OCI-LY1 (cell line): ENCODE data around the gene NECAB2.

Experiments
- H2AFZ ChIP-seq: fragments of 200-600 bp; sonication (generic), shearing (Covaris generic); 2 replicates; pipeline ENCODE4 v1.6.0; 2014; ENCODE audit warnings: antibody characterized with exemption, mild to moderate bottlenecking, low read length
- H3F3A ChIP-seq: fragments of 200-600 bp; sonication (generic), shearing (Covaris generic); 2 replicates; pipeline ENCODE4 v1.6.0; 2014; ENCODE audit warnings: mild to moderate bottlenecking, antibody characterized with exemption, low read length, moderate library complexity; ENCODE audit not compliant: insufficient read depth
- H3K27ac ChIP-seq: fragments of 200-600 bp; sonication (generic); 2 replicates; pipeline ENCODE4 v1.5.1; 2014; ENCODE audit warnings: low read length, mixed run types, mild to moderate bottlenecking, low read depth; ENCODE audit not compliant: poor library complexity, severe bottlenecking
- H3K27me3 ChIP-seq: fragments of 200-600 bp; sonication (generic); 2 replicates; pipeline ENCODE4 v1.6.0; 2014; ENCODE audit warnings: antibody characterized with exemption, mild to moderate bottlenecking, low read length, moderate library complexity; ENCODE audit not compliant: insufficient read depth
- H3K36me3 ChIP-seq: fragments of 200-600 bp; sonication (generic); 2 replicates; pipeline ENCODE4 v1.6.1; 2014; ENCODE audit warnings: mild to moderate bottlenecking, antibody characterized with exemption, low read length, moderate library complexity, mixed read lengths; ENCODE audit not compliant: insufficient read depth
- H3K4me1 ChIP-seq: fragments of 200-600 bp; sonication (generic); 2 replicates; pipeline ENCODE4 v1.5.1; 2014; ENCODE audit warnings: mild to moderate bottlenecking, low read length, moderate library complexity; ENCODE audit not compliant: insufficient read depth, severe bottlenecking
- H3K4me2 ChIP-seq: fragments of 200-600 bp; sonication (generic), shearing (Covaris generic); 2 replicates; pipeline ENCODE4 v1.6.1; 2014; ENCODE audit warnings: low read length
- H3K4me3 ChIP-seq: fragments of 200-600 bp; sonication (generic); 2 replicates; pipeline ENCODE4 v1.5.1; 2014; ENCODE audit warnings: low read length, low read depth, mild to moderate bottlenecking, mixed read lengths; ENCODE audit not compliant: poor library complexity, severe bottlenecking
- H3K79me2 ChIP-seq: fragments of 200-600 bp; shearing (Covaris generic); 2 replicates; pipeline ENCODE4 v1.6.1; 2016; ENCODE audit warnings: mixed run types, low read length, mixed read lengths; ENCODE audit not compliant: insufficient read depth
- H3K9ac ChIP-seq: fragments of 200-600 bp; sonication (generic), shearing (Covaris generic); 2 replicates; pipeline ENCODE4 v1.6.1; 2014; ENCODE audit warnings: mild to moderate bottlenecking, low read length, mixed read lengths
- H3K9me2 ChIP-seq: fragments of 200-600 bp; sonication (generic), shearing (Covaris generic); 2 replicates; pipeline ENCODE4 v1.6.1; 2014; ENCODE audit warnings: low read depth, mild to moderate bottlenecking, low read length, mixed read lengths
- H3K9me3 ChIP-seq: fragments of 200-600 bp; shearing (Covaris generic); 2 replicates; pipeline ENCODE4 v1.6.1; 2014; ENCODE audit warnings: low read length, mixed read lengths
- H4K20me1 ChIP-seq: fragments of 200-600 bp; sonication (generic), shearing (Covaris generic); 2 replicates; pipeline ENCODE4 v1.6.0; 2016; ENCODE audit warnings: mild to moderate bottlenecking, low read length; ENCODE audit not compliant: insufficient read depth
- EZH2 ChIP-seq: fragments of 200-600 bp; sonication (generic), shearing (Covaris generic); IDR thresholded peaks from 2 replicates; pipeline ENCODE4 v1.8.0; 2017; ENCODE audit warnings: borderline replicate concordance, mixed run types, mild to moderate bottlenecking, antibody characterized with exemption, low read length, moderate library complexity, mixed read lengths
- TF ChIP-seq, protein P1 (sequence below): fragments of 200-600 bp; sonication (generic), shearing (Covaris generic); IDR thresholded peaks from 2 replicates; pipeline ENCODE4 v1.5.1; 2017; ENCODE audit warnings: mild to moderate bottlenecking, antibody characterized with exemption, low read length, moderate library complexity, mixed read lengths

The NECAB2 gene

DNA sequence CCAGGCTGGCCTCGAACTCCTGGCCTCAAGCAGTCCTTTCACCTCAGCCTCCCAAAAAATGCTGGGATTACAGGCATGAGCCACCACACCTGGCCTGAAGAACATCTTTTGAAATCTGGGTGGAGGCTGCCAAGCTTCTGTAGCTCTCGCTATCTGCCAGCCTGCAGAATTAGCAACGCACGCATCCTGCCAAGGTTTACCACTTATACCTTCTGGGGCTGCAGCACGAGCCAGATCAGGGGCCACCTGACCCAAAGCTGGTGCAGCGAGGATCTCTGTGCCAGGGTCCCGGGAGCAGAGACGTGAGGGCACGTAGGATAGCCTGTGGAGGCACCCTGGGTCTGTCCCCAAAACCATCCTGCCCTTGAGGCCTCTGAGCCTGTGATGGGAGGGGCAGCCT is 52.3 kb downstream of the NECAB2 start:
- Histone ChIP-seq H3K4me3 (no peak overlapping the region), H3K27me3 (peaks cover 11% of the 10 kb centered on the region; the same call in 1 of the 2 replicates), H3K9me2 (no peaks in the 10 kb centered on the region), H3K4me1 (no peaks in the 10 kb centered on the region), H3K4me2 (no peak overlapping the region), H4K20me1 (no peaks in the 10 kb centered on the region), H3K9ac (no peak overlapping the region), H2AFZ (no peak overlapping the region), H3K27ac (no peak overlapping the region), H3F3A (no peaks in the 10 kb centered on the region), H3K9me3 (peaks cover 10% of the 10 kb centered on the region), H3K36me3 (no peaks in the 10 kb centered on the region; the same call in 1 of the 2 replicates), H3K79me2 (no peaks in the 10 kb centered on the region)
- TF ChIP-seq, protein P1, sequence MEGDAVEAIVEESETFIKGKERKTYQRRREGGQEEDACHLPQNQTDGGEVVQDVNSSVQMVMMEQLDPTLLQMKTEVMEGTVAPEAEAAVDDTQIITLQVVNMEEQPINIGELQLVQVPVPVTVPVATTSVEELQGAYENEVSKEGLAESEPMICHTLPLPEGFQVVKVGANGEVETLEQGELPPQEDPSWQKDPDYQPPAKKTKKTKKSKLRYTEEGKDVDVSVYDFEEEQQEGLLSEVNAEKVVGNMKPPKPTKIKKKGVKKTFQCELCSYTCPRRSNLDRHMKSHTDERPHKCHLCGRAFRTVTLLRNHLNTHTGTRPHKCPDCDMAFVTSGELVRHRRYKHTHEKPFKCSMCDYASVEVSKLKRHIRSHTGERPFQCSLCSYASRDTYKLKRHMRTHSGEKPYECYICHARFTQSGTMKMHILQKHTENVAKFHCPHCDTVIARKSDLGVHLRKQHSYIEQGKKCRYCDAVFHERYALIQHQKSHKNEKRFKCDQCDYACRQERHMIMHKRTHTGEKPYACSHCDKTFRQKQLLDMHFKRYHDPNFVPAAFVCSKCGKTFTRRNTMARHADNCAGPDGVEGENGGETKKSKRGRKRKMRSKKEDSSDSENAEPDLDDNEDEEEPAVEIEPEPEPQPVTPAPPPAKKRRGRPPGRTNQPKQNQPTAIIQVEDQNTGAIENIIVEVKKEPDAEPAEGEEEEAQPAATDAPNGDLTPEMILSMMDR, result no peak
- TF ChIP-seq EZH2, result no peak

DNA sequence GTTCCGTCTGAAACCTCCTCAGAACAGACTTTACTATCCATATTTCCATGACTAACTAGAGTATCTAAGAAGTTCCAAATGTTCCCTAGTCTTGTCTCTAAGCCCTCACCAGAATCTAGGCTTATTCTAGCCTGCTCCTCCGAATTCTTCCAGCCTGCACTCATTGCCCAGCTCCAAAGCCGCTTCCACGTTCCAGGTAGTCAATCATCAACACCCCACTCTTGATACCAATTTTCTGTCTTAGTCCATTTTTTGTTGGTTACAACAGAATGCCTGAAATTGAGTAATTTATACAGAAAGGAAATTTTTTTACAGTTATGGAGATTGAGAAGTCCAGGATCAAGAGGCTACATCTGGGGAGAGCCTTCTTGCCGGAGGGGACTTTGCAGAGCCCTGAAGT is 53.4 kb downstream of the NECAB2 start:
- H3K9me2 ChIP-seq, result no peaks in the 10 kb centered on the region
- no peak overlapping the region for H2AFZ ChIP-seq
- H3F3A ChIP-seq, result no peaks in the 10 kb centered on the region
- no peaks in the 10 kb centered on the region; the same call in 1 of the 2 replicates for H3K36me3 ChIP-seq
- no peak overlapping the region for H3K9ac ChIP-seq
- H3K27ac ChIP-seq, result no peak overlapping the region
- peaks cover 10% of the 10 kb centered on the region for H3K9me3 ChIP-seq
- H3K4me1 ChIP-seq, result no peaks in the 10 kb centered on the region
- TF ChIP-seq, protein P1, result no peak
- TF ChIP-seq EZH2, result no peak
- no peaks in the 10 kb centered on the region for H4K20me1 ChIP-seq
- no peaks in the 10 kb centered on the region for H3K79me2 ChIP-seq
- H3K4me3 ChIP-seq, result no peak overlapping the region
- no peak overlapping the region for H3K4me2 ChIP-seq
- peaks cover 11% of the 10 kb centered on the region; the same call in 1 of the 2 replicates for H3K27me3 ChIP-seq

DNA sequence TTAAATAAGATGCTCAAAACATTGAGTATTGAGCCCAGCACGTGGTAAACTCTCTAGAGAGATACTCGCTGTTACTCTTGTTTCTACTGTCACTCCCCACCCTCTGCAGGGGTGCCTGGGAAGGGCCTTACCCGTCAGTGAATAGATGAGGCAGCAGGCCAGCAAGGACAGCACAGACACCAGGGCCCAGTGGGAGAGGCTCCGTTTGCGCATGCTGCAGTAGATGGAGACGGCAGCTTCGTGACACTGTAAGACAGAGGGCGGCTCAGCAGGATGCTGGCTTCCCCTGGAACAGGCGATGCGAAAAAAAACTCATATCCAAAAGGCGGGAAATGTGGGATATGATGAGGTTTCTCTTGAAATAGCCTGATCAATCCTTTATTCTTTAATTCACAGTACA is 54.6 kb downstream of the NECAB2 start:
- Histone ChIP-seq H3K36me3 (no peaks in the 10 kb centered on the region; the same call in 1 of the 2 replicates), H3K9me2 (no peaks in the 10 kb centered on the region), H3K4me2 (no peak overlapping the region), H4K20me1 (no peaks in the 10 kb centered on the region), H3F3A (no peaks in the 10 kb centered on the region), H3K27me3 (peaks cover 11% of the 10 kb centered on the region; the same call in 1 of the 2 replicates), H3K27ac (no peak overlapping the region), H2AFZ (no peak overlapping the region), H3K79me2 (no peaks in the 10 kb centered on the region), H3K4me3 (no peak overlapping the region), H3K9me3 (peaks cover 10% of the 10 kb centered on the region), H3K4me1 (no peaks in the 10 kb centered on the region), H3K9ac (no peak overlapping the region)
- TF ChIP-seq, protein P1, result no peak
